Measurements from ENCODE around the gene FCN2.

The FCN2 gene

DNA sequence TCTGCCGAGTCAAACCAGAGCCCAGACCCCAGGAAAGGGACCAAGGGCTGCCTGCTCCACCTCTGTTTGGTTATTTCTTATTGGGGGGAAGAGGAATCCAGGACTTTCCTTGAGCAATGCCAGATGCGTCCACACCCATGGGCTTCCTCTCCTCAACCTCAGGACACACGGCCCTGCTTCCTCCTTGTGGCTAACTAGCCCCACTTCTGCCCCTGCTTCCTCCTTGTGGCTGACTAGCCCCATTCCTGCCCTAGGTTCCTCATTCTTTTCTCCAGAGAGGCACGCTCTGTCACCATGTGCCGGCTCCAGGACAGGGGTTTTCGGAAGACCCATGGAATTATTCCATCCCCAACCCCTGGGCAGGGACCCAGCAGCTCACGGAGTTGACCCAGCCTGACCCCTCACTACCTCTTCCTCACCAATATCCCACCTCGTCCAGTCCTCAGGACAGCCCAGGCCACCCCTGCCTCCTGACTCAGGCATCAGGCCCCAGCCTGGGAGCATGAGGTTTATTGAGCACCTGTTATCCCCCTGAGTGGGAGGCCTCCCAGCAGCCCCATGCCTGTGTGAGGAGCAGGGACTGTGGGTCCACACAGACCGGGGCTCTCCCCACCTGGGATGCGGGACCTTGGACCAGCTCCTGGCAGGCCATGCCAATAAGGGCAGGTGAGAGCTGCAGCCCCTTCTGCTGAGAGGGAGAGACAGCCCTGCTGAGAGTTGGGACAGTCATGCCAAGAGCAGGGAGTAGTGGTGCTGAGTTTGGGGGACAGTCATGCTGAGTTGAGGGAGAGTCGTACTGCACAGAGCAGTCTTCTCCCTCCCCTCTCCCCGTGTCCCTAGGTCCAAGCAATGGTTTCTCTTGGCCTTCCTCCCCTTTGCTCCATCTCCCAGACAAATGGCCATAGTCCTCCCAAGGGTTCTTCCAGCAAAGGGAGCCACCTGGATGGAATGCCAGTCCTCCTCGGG lies 48.9 kb downstream of the FCN2 start:
- DNase-seq: no peak
- no peaks in the 10 kb centered on the region for H3K4me1 ChIP-seq
- no peaks in the 10 kb centered on the region for H3K36me3 ChIP-seq
- no peaks in the 10 kb centered on the region for H3K9me3 ChIP-seq
- H3K27me3 ChIP-seq: no peaks in the 10 kb centered on the region
- H3K4me3 ChIP-seq (ENCODE audit: low read depth, low read length): no peak overlapping the region
- TF ChIP-seq, protein P1, sequence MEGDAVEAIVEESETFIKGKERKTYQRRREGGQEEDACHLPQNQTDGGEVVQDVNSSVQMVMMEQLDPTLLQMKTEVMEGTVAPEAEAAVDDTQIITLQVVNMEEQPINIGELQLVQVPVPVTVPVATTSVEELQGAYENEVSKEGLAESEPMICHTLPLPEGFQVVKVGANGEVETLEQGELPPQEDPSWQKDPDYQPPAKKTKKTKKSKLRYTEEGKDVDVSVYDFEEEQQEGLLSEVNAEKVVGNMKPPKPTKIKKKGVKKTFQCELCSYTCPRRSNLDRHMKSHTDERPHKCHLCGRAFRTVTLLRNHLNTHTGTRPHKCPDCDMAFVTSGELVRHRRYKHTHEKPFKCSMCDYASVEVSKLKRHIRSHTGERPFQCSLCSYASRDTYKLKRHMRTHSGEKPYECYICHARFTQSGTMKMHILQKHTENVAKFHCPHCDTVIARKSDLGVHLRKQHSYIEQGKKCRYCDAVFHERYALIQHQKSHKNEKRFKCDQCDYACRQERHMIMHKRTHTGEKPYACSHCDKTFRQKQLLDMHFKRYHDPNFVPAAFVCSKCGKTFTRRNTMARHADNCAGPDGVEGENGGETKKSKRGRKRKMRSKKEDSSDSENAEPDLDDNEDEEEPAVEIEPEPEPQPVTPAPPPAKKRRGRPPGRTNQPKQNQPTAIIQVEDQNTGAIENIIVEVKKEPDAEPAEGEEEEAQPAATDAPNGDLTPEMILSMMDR (IDR thresholded peaks at IDR 0.05; ENCODE audit: low read depth, low read length): no peak

DNA sequence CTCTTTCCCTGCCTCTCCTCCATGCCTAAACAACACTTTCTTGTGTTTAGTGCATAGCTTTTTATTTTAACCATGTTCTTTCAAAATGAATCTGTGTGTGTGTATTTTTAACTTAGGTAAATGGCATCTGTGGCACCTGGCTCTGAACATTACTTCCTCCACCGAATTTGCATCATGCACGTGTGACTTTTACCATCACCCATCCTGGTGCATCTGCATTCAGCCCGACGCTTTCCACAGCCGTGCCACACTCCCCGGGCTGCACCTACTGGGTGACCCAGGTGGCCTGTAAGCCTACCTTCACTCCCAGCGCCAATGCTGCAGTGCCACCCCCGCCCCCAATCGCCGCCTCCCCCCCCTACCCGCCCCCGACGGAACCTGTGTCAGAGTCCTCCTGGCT lies 49.8 kb downstream of the FCN2 start:
- DNase-seq: no peak
- H3K36me3 ChIP-seq: no peaks in the 10 kb centered on the region
- H3K4me3 ChIP-seq (ENCODE audit: low read depth, low read length): no peak overlapping the region
- no peaks in the 10 kb centered on the region for H3K27me3 ChIP-seq
- no peaks in the 10 kb centered on the region for H3K9me3 ChIP-seq
- TF ChIP-seq, protein P1 (IDR thresholded peaks at IDR 0.05; ENCODE audit: low read depth, low read length): no peak
- no peaks in the 10 kb centered on the region for H3K4me1 ChIP-seq

DNA sequence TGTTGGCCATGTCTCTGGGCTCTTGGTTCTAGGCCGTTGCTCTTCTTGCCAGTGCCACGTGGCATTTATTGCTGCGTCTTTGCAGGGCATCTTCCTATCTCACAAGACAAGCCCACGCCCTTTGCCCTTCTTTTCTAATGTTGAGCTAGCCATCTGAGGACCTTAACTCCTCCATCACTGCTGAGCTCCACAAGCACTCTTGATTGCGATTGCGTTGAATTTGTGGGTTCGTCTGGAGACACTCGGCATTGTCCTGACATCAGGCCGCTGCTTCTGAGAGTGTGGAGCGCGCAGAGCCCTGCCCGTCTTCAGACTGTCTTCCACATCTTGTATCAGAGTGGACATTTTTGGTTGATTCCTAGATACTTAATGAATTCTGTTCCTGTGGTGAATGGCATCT lies 51.6 kb downstream of the FCN2 start:
- Histone ChIP-seq H3K9me3 (no peaks in the 10 kb centered on the region), H3K4me1 (no peaks in the 10 kb centered on the region), H3K36me3 (no peaks in the 10 kb centered on the region), H3K27me3 (no peaks in the 10 kb centered on the region), H3K4me3 (ENCODE audit: low read depth, low read length) (no peak overlapping the region)
- DNase-seq: no peak
- TF ChIP-seq, protein P1 (IDR thresholded peaks at IDR 0.05; ENCODE audit: low read depth, low read length): no peak

DNA sequence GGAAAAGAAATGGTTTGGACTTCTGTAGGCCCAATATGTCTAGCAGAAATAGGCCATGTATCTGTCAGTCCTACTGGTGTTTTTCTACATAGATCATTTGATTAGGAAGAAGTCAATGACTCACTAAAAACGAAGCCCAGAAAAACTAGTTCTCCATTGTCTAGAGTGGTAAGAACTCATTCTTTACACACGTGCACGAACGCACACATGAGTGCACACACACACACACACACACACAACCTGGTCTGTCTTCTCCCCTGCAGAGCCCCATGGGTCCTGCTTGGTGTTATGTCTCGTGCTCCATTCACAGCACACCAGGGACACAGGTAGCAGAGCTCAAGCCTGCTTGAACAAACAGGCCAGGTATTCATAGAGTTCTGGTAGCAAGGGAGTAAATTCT lies 52.0 kb downstream of the FCN2 start:
- no peak overlapping the region for H3K4me3 ChIP-seq (ENCODE audit: low read depth, low read length)
- no peaks in the 10 kb centered on the region for H3K27me3 ChIP-seq
- DNase-seq: no peak
- no peaks in the 10 kb centered on the region for H3K9me3 ChIP-seq
- TF ChIP-seq, protein P1 (IDR thresholded peaks at IDR 0.05; ENCODE audit: low read depth, low read length): no peak
- H3K36me3 ChIP-seq: no peaks in the 10 kb centered on the region
- no peaks in the 10 kb centered on the region for H3K4me1 ChIP-seq

DNA sequence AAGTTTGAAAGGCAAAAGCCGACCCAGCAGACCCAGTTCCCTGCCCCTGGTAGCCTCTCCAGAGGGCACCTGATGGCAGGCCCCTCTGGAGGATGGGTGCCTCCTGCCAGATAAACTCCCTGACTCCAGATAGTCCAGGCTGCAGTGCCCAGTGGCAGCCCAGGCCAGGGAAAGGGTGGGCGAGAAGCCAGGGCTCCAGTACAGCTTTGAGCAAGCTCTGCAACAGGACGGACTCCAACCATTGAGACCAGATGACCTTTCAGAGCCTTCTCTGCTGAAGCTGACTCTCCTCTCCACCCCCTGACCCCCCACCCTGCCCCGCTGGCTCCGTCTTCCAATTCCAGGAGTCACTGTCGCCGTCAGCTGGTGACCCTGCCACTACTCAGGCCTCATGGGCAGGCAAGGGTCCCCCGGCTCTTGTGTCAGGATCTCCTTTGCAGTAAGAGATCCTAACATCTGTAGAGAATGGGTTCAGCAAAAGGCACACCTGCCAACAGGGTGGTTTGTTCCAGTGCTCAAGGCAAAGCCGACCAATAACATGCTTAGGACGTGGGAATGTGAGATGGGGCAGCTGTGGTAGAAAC lies 52.6 kb downstream of the FCN2 start:
- no peaks in the 10 kb centered on the region for H3K9me3 ChIP-seq
- H3K4me3 ChIP-seq (ENCODE audit: low read depth, low read length): no peak overlapping the region
- H3K27me3 ChIP-seq: no peaks in the 10 kb centered on the region
- H3K4me1 ChIP-seq: no peaks in the 10 kb centered on the region
- no peak for DNase-seq
- H3K36me3 ChIP-seq: no peaks in the 10 kb centered on the region
- TF ChIP-seq, protein P1 (IDR thresholded peaks at IDR 0.05; ENCODE audit: low read depth, low read length): no peak
